Kidney (tissue), 14 donors: ENCODE measurements around the gene CHKB. TPM values are rescaled to one million over a fixed set of nuclear protein-coding genes. Genes with fewer than 3 reads are reported as not detected.
A peak's percentile ranks its signal among the peaks of the same experiment; 100 is the strongest.

Experiments
- DNase-seq, 5 donors: peaks; one replicate each; pipeline ENCODE4 v3.0.0-alpha.2; 2013 to 2020
- FAIRE-seq: peaks from 2 replicates; lab custom pipeline; 2012; peaks lifted over from hg19 to GRCh38; lab: Jason Lieb, UNC
- H3K27ac ChIP-seq, 2 donors: one replicate each; pipeline ENCODE4 v1.7.0; 2013; ENCODE audit warnings: low read depth in 2 of 2, low read length in 2 of 2, inconsistent platforms in 1 of 2
- H3K27me3 ChIP-seq: one replicate; pipeline ENCODE4 v1.7.1; 2013; ENCODE audit warnings: low read length, inconsistent platforms; ENCODE audit not compliant: control insufficient read depth, insufficient read depth
- H3K36me3 ChIP-seq, 3 donors: one replicate each; pipeline versions ENCODE4 v1.7.0 to v1.7.1; 2013; ENCODE audit warnings: low read length in 3 of 3, control low read depth in 1 of 3, inconsistent platforms in 1 of 3; ENCODE audit not compliant: insufficient read depth in 3 of 3, control insufficient read depth in 2 of 3
- H3K4me1 ChIP-seq, 3 donors: one replicate each; pipeline versions ENCODE4 v1.7.0 to v1.7.1; 2013; ENCODE audit warnings: low read length in 3 of 3, inconsistent platforms in 1 of 3, low read depth in 1 of 3; ENCODE audit not compliant: control insufficient read depth in 2 of 3, insufficient read depth in 2 of 3
- H3K4me3 ChIP-seq, 3 donors: one replicate each; pipeline versions ENCODE4 v1.7.0 to v1.8.1; 2013; ENCODE audit warnings: low read length in 3 of 3, control low read depth in 1 of 3, inconsistent platforms in 1 of 3
- H3K9ac ChIP-seq, 3 donors: one replicate each; pipeline versions ENCODE4 v1.7.0 to v1.7.1; 2013; ENCODE audit warnings: low read length in 3 of 3, control low read depth in 1 of 3, inconsistent platforms in 1 of 3
- H3K9me3 ChIP-seq, 3 donors: one replicate each; pipeline versions ENCODE4 v1.7.0 to v1.7.1; 2013; ENCODE audit warnings: low read length in 3 of 3, control low read depth in 1 of 3, inconsistent platforms in 1 of 3; ENCODE audit not compliant: control insufficient read depth in 2 of 3, insufficient read depth in 1 of 3
- CTCF ChIP-seq: IDR thresholded peaks from 3 replicates; pipeline ENCODE4 v1.5.1; 2012; ENCODE audit warnings: mild to moderate bottlenecking, moderate library complexity, borderline replicate concordance; ENCODE audit not compliant: insufficient read depth; ENCODE audit errors: extremely low read depth
- intact Hi-C: fragments of 100-400 bp; cut with DNase I; formaldehyde crosslinking; loops from one replicate; pipeline ENCODE4 v1.11.1; 2022
- polyA plus RNA-seq: library from polyadenylated mRNA; stranded (reverse); fragments of 350-450 nt; fragmentation: Illumina TruSeq; extraction: RNeasy Lipid Tissue Mini Kit (QIAGEN cat#74804); gene quantifications from one replicate; pipeline ENCODE4 v1.2.3, GENCODE V29; 2014; ENCODE audit warnings: low read depth, low replicate concordance; ENCODE audit not compliant: insufficient read depth
- total RNA-seq: library from RNA; stranded (reverse); fragmentation: NEBNext Ultra II Directional; extraction: Animal tissue kit (Norgen Biotek cat#: 25700); gene quantifications from one replicate; pipeline ENCODE4 v1.2.1, GENCODE V29; 2021
- donor health status: control.
- donor health status: control.
- donor health status: control.
- donor health status: control.
- donor health status: control.
- donor health status: DM: yes; HTN: yes; CAD: no.
- donor health status: Normal renal cell carcinoma (clear cell type).

CHKB gene
- total and polyA plus RNA-seq, 2 donors from 2014 or later, result 73.0 to 91.7 TPM

DNA sequence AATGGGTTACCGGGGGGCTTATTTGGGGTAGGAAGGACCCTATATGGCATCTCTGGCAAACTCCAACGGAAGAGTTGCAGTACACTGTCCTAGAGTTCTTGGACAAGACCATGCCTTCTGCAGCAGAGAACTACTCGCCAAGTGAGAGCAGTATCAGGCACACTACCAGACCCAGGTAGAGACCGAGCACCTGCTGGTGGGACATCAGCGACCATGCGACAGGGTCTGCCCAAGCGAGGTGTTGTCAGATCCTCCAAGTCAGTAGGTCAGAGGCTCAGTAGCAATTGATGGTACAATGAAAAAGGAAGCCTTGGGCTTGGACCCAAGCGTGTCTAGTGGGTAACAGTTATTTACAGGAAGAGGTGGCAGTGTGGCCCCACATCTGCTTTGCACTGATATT, 3.1 kb upstream of the CHKB start:
- Histone ChIP-seq H3K9me3 (no peaks in the 10 kb centered on the region), H3K4me1 (peaks cover 0 to 13% (median 0%) of the 10 kb centered on the region in 3 donors), H3K27me3 (no peaks in the 10 kb centered on the region), H3K36me3 (no peaks in the 10 kb centered on the region), H3K4me3 (no peak overlapping the region), H3K9ac (no peak overlapping the region), H3K27ac (no peak overlapping the region)
- intact Hi-C loops, result no loop called here
- FAIRE-seq (no peak), DNase-seq (peak in 1 of 5 donors; percentile 26)
- TF ChIP-seq CTCF, result no peak

GRCh38 chr22:50585238-50585637, 2.6 kb upstream of the CHKB start:
- H3K4me3 ChIP-seq, result no peak overlapping the region
- FAIRE-seq (no peak), DNase-seq (no peak)
- TF ChIP-seq CTCF, result no peak
- intact Hi-C loops, result no loop called here
- H3K36me3 ChIP-seq, result peaks cover 0 to under 1% (median 0%) of the 10 kb centered on the region in 3 donors
- no peak overlapping the region for H3K9ac ChIP-seq
- H3K9me3 ChIP-seq, result no peaks in the 10 kb centered on the region
- peaks cover 0 to 13% (median 0%) of the 10 kb centered on the region in 3 donors for H3K4me1 ChIP-seq
- H3K27ac ChIP-seq, result no peak overlapping the region
- no peaks in the 10 kb centered on the region for H3K27me3 ChIP-seq

GRCh38 chr22:50584106-50585096, 1.8 kb upstream of the CHKB start:
- peaks cover 0 to 13% (median 0%) of the 10 kb centered on the region in 3 donors for H3K4me1 ChIP-seq
- FAIRE-seq, result no peak

More at GRCh38 chr22:50584106-50585096, 1.8 kb upstream of the CHKB start:
- H3K9ac ChIP-seq, result no peak overlapping the region
- H3K4me3 ChIP-seq, result no peak overlapping the region
- no peaks in the 10 kb centered on the region for H3K9me3 ChIP-seq
- peak in 1 of 5 donors; percentile 43 for DNase-seq
- intact Hi-C loops, result no loop called here
- no peak for TF ChIP-seq CTCF
- no peaks in the 10 kb centered on the region for H3K27me3 ChIP-seq
- no peak overlapping the region for H3K27ac ChIP-seq
- peaks cover 0 to 4% (median 0%) of the 10 kb centered on the region in 3 donors for H3K36me3 ChIP-seq
